GM06990 (cell line): ENCODE data around the gene VSIG1.

Experiments used
- DNase-seq: peaks from one replicate; pipeline ENCODE4 v3.0.0-alpha.2; 2011; ENCODE audit not compliant: insufficient read length; ENCODE audit errors: extremely low read depth
- H3K27me3 ChIP-seq: replicated peaks from 2 replicates; pipeline ENCODE4 v1.6.0; 2011; ENCODE audit warnings: low read length; ENCODE audit not compliant: control insufficient read depth, insufficient read depth
- H3K36me3 ChIP-seq: 2 replicates; pipeline ENCODE4 v1.5.1; 2011; ENCODE audit warnings: low read length; ENCODE audit not compliant: control insufficient read depth, insufficient read depth
- H3K4me3 ChIP-seq: replicated peaks from 2 replicates; pipeline ENCODE4 v1.5.1; 2011; ENCODE audit warnings: low read depth, mild to moderate bottlenecking, control low read depth, low read length
- TF ChIP-seq, protein P1 (sequence below): IDR thresholded peaks from 2 replicates; pipeline ENCODE4 v1.5.1; 2011; ENCODE audit warnings: low read length, control low read depth, mild to moderate bottlenecking, inconsistent platforms; ENCODE audit not compliant: insufficient read depth, poor library complexity, severe bottlenecking

Gene VSIG1

DNA sequence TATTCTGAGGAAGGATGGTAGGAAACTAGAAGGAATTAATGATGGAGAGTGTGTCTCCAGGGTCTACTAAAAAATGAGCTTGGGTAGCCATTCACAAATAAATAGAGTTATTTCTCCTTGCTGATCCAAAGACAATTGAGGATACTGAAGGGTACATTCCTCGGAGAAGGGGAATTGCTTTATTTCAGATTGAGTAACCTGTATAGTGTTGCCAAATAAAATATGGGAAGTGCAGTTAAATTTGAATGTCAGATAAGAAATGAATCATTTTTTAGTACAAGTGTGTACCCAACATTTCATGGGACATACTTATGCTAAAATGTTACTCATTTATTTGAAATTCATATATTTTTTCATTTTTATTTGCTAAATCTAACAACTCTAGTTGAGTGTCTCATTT is 16.0 kb upstream of the VSIG1 start:
- no peak for DNase-seq
- H3K4me3 ChIP-seq, result no peak overlapping the region
- TF ChIP-seq, protein P1, sequence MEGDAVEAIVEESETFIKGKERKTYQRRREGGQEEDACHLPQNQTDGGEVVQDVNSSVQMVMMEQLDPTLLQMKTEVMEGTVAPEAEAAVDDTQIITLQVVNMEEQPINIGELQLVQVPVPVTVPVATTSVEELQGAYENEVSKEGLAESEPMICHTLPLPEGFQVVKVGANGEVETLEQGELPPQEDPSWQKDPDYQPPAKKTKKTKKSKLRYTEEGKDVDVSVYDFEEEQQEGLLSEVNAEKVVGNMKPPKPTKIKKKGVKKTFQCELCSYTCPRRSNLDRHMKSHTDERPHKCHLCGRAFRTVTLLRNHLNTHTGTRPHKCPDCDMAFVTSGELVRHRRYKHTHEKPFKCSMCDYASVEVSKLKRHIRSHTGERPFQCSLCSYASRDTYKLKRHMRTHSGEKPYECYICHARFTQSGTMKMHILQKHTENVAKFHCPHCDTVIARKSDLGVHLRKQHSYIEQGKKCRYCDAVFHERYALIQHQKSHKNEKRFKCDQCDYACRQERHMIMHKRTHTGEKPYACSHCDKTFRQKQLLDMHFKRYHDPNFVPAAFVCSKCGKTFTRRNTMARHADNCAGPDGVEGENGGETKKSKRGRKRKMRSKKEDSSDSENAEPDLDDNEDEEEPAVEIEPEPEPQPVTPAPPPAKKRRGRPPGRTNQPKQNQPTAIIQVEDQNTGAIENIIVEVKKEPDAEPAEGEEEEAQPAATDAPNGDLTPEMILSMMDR, result no peak
- H3K27me3 ChIP-seq, result no peaks in the 10 kb centered on the region
- no peaks in the 10 kb centered on the region for H3K36me3 ChIP-seq

- Histone ChIP-seq H3K4me3 (no peak overlapping the region), H3K27me3 (no peaks in the 10 kb centered on the region), H3K36me3 (no peaks in the 10 kb centered on the region)
- DNase-seq, result no peak
- TF ChIP-seq, protein P1, result no peak
Measured at GRCh38 chrX:108029928-108030711, 14.7 kb upstream of the VSIG1 start.

GRCh38 chrX:108032944-108033343 is 11.9 kb upstream of the VSIG1 start:
- no peak overlapping the region for H3K4me3 ChIP-seq
- no peaks in the 10 kb centered on the region for H3K27me3 ChIP-seq
- no peaks in the 10 kb centered on the region for H3K36me3 ChIP-seq
- TF ChIP-seq, protein P1, result no peak
- no peak for DNase-seq

- TF ChIP-seq, protein P1, result no peak
Measured at GRCh38 chrX:108033890-108034289, 11.0 kb upstream of the VSIG1 start.

DNA sequence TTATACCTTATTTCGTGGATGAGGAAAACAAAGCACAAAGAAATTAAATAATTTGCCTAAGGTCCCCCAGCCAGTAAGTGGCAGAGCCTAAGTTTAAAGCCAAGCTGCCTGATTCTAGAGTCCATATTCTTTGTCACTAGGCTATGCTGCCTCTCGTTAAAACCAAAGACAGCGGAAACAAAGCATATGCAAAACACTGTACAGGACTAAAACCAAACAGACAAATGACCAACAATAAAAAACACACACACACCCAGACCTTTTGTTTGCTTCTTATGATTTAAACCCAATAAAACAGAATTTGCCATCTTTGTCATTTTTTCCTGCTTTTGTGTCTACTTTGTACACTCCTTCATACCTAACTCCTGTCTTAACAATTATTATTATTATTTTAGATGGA is 10.1 kb upstream of the VSIG1 start:
- no peak for DNase-seq
- TF ChIP-seq, protein P1, result no peak
- Histone ChIP-seq H3K36me3 (no peaks in the 10 kb centered on the region), H3K27me3 (no peaks in the 10 kb centered on the region), H3K4me3 (no peak overlapping the region)

More at GRCh38 chrX:108033890-108034289, 11.0 kb upstream of the VSIG1 start:
- H3K36me3 ChIP-seq, result no peaks in the 10 kb centered on the region
- no peak overlapping the region for H3K4me3 ChIP-seq
- DNase-seq, result no peak
- no peaks in the 10 kb centered on the region for H3K27me3 ChIP-seq
